ENCODE measurements around the gene ANXA4.

The ANXA4 gene

DNA sequence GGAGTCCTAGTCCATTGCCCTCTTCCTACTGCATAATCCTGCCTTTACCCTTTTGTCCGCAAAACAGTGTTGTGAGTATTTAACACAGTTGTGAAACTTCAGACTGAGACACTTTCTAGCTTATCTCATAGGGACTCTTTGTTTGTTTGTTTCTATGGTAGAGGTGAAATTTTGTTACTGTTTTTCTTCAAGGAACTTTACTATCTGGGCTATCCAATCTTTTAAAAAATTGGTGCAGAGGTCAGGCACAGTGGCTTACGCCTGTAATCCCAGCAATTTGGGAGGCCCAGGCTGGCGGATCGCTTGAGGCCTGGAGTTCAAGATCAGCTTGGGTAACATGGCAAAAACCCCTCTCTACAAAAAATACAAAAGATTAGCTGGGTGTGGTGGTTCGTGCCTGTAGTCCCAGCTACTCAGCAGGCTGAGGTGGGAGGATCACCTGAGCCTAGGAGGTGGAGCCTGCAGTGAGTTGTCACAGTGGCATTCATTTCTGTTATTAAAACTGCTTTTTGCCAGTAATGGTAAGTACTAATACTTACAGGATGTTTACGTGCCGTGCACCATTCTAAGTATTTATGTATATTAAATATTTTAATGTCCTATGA is 106.4 kb downstream of the ANXA4 start:
- TF ChIP-seq, protein P1, sequence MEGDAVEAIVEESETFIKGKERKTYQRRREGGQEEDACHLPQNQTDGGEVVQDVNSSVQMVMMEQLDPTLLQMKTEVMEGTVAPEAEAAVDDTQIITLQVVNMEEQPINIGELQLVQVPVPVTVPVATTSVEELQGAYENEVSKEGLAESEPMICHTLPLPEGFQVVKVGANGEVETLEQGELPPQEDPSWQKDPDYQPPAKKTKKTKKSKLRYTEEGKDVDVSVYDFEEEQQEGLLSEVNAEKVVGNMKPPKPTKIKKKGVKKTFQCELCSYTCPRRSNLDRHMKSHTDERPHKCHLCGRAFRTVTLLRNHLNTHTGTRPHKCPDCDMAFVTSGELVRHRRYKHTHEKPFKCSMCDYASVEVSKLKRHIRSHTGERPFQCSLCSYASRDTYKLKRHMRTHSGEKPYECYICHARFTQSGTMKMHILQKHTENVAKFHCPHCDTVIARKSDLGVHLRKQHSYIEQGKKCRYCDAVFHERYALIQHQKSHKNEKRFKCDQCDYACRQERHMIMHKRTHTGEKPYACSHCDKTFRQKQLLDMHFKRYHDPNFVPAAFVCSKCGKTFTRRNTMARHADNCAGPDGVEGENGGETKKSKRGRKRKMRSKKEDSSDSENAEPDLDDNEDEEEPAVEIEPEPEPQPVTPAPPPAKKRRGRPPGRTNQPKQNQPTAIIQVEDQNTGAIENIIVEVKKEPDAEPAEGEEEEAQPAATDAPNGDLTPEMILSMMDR (conservative IDR thresholded peaks at IDR 0.05; ENCODE audit: control insufficient read depth, insufficient read depth, low read depth, low read length) = no peak
- H3K4me3 ChIP-seq (ENCODE audit: control insufficient read depth, low read depth, low read length) = no peak overlapping the region
- no peak for DNase-seq (ENCODE audit: low read depth)

DNA sequence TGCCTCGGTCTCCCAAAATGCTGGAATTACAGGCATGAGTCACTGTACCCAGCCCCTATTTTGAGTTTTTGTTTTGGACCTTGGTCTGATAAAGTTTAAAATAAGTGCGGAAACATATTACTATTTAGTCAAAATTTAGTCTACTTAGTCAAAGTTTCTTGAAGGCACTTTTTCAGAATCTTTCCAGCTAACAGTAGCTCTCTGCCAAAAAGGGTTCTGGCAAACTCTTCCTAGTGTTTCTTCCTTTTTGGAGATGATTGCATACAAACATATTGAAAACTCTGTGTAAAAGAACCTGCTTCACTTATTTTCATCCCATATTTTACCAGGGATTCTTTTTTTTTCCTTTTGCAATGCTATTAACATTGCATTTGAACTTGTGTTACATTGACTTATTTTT is 116.3 kb downstream of the ANXA4 start:
- no peak for DNase-seq (ENCODE audit: low read depth)
- no peak overlapping the region for H3K4me3 ChIP-seq (ENCODE audit: control insufficient read depth, low read depth, low read length)
- TF ChIP-seq, protein P1 (conservative IDR thresholded peaks at IDR 0.05; ENCODE audit: control insufficient read depth, insufficient read depth, low read depth, low read length) = no peak

DNA sequence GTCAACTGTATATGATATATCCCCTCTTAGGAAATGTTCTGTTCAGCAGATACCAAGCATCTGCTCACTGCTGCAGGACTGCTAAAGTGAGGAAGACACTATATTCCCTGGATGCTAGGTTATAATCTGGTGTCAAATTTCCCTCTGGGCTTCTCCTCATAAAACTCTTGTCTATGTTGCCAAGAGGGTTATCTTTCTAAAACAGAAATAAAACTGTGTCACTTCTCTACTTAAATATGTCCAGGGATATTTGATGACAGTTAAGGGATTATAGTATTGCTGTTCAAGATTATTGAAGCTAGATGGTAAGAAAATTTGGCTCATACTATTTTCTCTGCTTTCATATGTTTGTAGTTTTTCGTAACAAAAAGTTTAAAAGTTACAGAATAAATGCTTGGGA is 121.4 kb downstream of the ANXA4 start:
- DNase-seq (ENCODE audit: low read depth) = no peak
- no peak overlapping the region for H3K4me3 ChIP-seq (ENCODE audit: control insufficient read depth, low read depth, low read length)
- TF ChIP-seq, protein P1 (conservative IDR thresholded peaks at IDR 0.05; ENCODE audit: control insufficient read depth, insufficient read depth, low read depth, low read length) = no peak

Measured in fibroblast of mammary gland (primary cell).